Kidney tubule cell (primary cell): ENCODE data around the gene THOC2.
"Not testable (repeated sequence)": the region's sequence is repeated elsewhere in the genome, so short reads cannot be mapped to it uniquely, and the experiment has no call there.

Experiments
- DNase-seq: peaks from one replicate; pipeline ENCODE4 v3.0.0-alpha.2; 2018; ENCODE audit warnings: low spot score

Gene THOC2

GRCh38 chrX:123734079-123734478, 1.2 kb upstream of the THOC2 start:
- DNase-seq = not testable (repeated sequence)

DNA sequence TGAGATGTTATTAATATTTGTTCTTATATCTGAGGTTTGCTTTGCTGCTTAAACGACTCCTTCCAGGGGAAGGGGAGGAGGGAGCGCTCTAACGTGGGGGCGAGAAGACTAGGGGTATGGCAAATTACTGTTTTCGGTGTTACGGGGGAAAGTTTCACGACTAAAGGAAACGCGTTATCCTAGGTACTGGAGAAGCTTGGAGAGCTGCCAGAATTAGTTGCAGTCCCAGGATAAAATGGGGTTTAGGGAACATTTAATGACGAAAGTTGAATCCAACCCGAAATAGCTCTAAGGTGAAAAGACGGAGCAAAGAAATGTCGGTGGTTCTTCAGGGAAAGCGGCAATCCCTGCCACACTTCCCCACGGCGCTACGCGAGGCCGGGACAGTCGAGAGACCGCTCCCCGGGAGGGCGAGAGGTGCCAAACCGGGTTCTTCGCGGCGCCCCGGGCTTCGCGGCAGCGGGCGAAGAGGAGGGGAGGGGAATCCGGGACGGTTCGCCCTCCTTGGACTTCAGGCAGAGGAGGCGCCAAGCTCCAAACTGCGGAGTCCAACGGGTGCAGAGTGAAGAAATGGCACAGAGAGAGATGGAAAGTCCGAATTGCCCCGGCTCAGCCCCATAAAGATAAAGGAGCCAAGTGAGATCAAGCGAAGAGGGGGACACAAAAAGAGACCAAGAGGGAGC, 724 bp downstream of the THOC2 start:
- peak; percentile 8 for DNase-seq

GRCh38 chrX:123731258-123731986, 1.4 kb downstream of the THOC2 start:
- no peak for DNase-seq

GRCh38 chrX:123728554-123728953, 4.3 kb downstream of the THOC2 start:
- no peak for DNase-seq

GRCh38 chrX:123728016-123728415, 4.8 kb downstream of the THOC2 start:
- DNase-seq = no peak

DNA sequence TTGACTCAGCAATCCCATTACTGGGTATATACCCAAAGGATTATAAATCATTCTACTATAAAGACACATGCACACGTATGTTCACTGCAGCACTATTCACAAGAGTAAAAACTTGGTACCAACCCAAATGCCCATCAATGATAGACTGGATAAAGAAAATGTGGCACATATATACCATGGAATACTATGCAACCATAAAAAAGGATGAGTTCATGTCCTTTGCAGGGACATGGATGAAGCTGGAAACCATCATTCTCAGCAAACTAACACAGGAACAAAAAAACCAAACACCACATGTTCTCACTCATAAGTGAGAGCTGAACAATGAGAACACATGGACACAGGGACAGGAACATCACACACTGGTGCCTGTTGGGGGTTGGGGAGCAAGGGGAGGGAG, 10.7 kb downstream of the THOC2 start:
- not testable (repeated sequence) for DNase-seq

DNA sequence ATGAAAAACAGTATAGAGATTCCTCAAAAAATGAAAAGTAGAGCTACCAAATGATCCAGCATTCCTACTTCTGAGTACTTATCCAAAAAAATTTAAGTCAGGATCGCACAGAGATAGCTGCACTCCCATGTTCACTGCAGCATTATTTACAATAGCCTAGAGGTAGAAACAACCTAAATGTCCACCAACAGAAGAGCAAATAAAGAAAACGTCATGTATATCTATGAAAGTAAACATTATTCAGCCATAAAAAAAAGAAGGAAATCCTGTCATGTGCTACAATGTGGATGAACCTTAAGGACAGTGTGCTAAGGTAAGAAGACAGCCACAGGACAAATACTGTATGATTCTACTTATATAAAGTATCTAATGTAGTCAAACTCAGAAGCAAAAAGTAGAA, 12.4 kb downstream of the THOC2 start:
- DNase-seq = no peak

- DNase-seq = no peak
Observed at GRCh38 chrX:123713841-123714240, 19.0 kb downstream of the THOC2 start.

DNA sequence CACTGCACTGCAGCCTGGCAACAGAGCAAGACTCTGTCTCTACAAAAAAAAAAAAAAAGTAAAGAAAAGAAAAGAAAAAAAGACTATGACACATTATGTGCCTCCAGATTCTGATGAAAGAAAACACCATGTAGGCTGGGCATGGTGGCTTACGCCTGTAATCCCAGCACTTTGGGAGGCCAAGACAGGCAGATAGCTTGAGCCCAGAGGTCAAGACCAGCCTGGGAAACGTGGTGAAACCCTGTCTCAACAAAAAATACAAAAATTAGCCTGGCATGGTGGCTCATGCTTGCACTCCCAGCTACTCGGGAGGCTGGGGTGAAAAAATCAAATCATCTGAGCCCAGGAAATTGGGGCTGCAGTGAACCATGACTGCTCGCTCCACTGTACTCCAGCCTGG, 19.4 kb downstream of the THOC2 start:
- peak; percentile 25 for DNase-seq

DNA sequence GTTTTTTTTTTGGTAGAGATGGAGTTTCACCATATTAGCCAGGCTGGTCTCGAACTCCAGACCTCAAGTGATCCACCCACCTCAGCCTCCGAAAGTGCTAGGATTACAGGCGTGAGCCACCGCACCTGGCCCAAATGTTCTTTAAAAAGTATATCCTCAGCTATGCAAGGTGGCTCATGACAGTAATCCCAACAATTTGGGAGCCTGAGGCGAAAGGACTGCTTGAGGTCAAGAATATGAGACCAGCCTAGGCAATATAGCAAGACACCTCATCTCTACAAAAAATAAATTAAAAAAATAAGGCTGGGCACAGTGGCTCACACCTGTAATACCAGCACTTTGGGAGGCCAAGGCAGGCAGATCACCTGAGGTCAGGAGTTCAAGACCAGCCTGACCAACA, 21.7 kb downstream of the THOC2 start:
- DNase-seq = not testable (repeated sequence)

DNA sequence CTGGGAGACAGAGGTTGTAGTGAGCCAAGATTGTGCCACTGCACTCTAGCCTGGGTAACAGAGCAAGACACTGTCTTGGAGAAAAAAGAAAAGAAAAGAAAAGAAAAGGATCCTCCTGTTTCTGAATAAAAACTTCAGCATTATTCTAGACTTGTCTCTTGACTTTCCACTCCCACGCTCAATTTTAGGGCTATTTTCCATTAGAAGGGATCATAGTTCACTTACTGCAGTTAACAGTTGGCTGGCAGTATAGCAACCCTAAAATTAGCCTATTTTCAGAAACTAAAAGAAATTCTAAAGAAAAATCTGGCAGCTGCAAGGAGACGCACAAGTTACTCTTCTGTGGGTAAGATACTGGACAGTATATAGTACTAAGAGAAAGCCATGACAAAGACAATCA, 28.1 kb downstream of the THOC2 start:
- DNase-seq = no peak

- DNase-seq = no peak
Observed at GRCh38 chrX:123698979-123699520, 33.8 kb downstream of the THOC2 start.

GRCh38 chrX:123696334-123696733, 36.5 kb downstream of the THOC2 start:
- no peak for DNase-seq

DNA sequence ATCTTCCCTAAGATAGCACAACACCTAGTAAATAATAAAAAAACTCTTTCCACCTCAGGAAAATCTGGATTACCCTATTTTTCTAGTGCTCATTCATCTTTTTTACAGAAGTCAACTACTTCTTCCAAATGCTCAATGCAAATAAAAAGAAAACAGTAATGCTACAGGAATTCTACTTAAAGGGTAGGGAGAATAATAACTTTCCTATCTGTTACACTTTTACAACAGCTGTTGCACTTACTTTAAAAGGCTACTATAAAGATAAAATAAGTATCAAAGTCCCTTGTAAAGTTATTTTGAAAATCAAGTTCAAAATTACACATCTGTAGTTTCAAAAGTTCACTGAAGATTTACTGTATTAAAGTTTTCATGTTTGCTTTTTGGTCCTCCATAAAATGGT, 37.6 kb downstream of the THOC2 start:
- no peak for DNase-seq

DNA sequence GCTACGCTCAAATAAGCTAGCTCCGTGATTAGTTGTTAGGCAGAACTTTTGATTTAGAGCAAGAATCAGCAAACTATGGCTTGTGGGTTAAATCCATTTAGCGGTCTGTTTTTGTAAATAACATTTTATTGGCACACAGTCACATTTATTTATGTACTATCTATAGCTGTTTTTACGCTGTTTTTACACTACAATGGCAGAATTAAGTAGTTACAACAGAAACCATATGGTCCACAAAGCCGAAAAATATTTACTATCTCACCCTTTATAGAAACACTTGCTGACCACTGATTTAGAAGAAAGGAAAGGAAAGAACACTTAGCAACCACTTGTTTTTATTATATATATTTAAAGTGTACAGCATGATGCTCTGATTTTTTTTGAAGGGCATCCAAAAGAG, 41.1 kb downstream of the THOC2 start:
- no peak for DNase-seq

- no peak for DNase-seq
Observed at GRCh38 chrX:123688524-123688923, 44.3 kb downstream of the THOC2 start.

GRCh38 chrX:123685232-123685631, 47.6 kb downstream of the THOC2 start:
- no peak for DNase-seq

- no peak for DNase-seq
Observed at GRCh38 chrX:123682186-123682585, 50.7 kb downstream of the THOC2 start.

GRCh38 chrX:123679733-123680460, 53.0 kb downstream of the THOC2 start:
- not testable (repeated sequence) for DNase-seq

GRCh38 chrX:123675154-123675553, 57.7 kb downstream of the THOC2 start:
- no peak for DNase-seq

DNA sequence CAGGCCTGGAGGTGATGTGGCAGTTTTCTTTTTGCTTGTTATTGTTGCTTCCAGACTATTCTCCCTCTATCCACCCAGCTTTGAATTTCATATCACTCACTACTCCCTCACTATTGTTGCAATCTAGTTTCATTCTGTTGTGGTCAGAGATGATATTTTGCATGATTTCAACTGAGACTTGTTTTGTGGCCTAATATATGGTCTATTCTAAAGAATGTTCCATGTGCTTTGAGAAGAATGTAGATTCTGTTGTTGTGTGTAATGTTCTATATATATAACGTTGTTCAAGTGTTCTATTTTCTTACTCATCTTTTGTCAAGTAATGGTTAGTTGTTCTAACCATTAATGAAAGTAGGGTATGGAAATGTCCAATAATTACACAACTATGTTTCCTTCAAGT, 59.0 kb downstream of the THOC2 start:
- no peak for DNase-seq

DNA sequence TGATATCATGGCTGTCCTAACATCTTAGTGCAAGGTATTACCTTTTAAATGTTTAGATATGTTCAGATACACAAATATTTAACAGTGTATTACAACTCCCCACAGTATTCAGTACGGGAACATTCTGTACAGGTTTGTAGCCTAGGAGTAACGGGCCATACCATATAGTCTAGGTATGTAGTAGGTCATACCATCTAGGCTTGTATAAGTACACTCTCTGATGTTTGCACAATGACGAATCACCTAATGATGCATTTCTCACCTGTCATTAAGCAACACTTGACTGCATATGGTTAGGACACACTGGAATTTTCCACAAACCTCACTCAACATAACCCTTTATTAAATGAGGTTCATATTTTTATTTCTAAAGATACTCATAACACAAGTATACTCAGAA, 67.7 kb downstream of the THOC2 start:
- DNase-seq = peak; percentile 76
